Activated gamma-delta T cell treated with anti-CD3 and anti-CD28 coated beads, Interleukin-2, amount 50 U/mL, for 16 hours (primary cell): ENCODE measurements around the gene BICC1.

Experiments
- DNase-seq: peaks from one replicate; pipeline ENCODE4 v3.0.0-alpha.2; 2020; ENCODE audit warnings: low read depth

BICC1 gene

DNA sequence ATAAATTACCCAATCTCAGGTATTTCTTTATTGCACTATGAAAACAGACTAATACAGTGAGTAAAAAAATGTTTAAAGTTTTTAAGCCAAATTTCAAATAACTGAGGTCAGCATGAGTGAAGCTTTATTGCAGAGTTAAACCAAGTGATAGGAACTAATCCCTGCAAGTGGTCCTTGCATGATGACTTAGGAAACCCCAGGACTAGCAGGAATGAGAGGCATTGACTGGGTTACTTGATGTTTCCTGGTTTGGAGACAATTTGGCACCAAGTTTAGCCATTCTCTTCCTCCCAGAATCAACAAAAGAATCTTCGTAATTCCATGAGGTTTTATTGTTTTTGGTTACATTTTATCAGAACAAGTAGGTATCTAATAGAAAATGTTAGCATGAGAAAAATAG lies 194.2 kb downstream of the BICC1 start:
- no peak for DNase-seq

DNA sequence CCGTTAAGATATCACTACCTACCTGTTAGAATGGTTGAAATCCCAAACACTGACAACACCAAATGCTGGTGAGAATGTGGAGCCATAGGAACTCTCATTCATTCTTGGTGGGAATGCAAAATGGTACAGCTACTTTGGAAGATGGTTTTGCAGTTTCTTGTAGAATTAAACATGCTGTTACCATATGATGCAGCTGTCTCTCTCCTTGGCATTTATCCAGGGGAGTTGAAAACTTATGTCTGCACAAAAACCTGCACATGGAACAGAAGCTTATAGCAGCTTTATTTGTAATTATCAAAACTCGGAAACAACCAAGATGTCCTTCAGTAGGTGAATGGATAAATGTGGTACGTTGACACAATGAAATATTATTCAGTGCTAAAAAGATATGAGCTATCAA lies 199.5 kb downstream of the BICC1 start:
- no peak for DNase-seq

DNA sequence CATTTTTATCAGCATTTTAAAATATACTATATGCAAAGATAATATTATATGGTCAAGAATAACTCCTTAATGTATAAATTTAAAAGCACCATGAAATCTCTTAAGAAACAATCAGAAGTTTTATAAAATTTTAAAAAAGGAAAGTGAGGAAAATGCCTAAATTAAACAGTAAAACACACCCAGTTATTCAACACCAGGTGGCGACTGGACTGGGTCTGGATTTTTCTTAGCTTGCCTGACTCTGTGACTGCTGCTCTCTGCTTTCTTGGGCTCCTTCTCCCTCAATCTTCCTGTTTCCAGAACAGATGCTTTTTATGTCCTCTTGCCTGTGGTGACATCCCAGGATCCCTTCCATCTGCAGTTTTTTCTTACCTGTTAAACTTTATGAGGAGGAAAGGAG lies 200.3 kb downstream of the BICC1 start:
- no peak for DNase-seq

DNA sequence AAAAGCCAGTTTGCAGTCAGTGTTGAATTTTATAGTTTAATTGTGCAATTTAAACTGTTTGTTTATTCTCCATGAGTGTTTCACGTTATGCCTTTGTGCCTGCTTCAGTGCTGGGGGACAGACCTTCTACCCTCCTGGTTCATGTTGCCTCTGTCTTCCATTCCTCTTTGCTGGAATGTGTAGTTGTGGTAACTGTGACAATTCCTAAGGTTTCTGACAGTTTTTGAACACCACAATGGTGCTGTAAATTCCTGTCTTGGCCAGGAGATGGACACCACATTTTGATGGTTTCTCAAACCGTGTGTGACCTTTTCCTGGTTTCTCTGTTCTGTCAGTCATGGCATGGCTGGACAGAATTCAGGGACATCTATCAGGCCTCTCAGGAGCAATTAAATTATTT lies 201.7 kb downstream of the BICC1 start:
- no peak for DNase-seq

DNA sequence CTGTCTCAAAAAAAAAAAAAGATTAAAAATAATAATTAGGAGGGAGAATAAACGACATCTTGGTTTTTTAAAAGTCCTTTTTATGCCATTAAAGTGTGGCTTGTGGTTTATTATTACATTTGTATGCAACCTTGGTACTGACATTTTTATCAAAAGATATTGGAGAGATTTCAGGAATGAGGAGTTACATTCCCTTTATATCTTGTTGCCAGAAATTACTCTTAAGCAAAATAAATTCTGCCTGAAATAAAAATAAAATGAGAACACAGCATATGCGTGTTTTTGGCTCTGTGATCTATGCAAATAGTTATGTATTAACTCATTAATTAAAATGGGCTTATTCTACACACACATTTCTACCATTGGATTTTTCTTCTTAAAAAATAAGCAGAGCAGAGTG lies 202.4 kb downstream of the BICC1 start:
- DNase-seq: no peak

DNA sequence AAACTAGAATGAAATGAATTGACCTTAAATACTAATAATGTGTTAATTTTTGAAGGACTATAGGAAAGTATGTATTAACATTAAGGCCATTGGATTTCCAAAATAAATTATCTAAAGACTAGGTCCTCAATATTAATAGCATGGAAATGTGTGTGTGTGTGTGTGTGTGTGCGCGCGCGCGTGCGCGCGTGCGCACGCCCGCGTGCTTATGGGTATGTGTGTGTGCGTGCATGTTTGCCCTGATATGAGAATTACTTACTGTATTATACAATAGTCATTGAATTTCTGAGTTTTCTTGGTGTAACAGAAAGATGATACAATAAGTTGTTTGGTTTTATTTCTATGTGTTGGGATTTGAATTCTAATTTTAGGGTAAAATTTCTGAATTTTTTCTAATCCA lies 205.9 kb downstream of the BICC1 start:
- no peak for DNase-seq

DNA sequence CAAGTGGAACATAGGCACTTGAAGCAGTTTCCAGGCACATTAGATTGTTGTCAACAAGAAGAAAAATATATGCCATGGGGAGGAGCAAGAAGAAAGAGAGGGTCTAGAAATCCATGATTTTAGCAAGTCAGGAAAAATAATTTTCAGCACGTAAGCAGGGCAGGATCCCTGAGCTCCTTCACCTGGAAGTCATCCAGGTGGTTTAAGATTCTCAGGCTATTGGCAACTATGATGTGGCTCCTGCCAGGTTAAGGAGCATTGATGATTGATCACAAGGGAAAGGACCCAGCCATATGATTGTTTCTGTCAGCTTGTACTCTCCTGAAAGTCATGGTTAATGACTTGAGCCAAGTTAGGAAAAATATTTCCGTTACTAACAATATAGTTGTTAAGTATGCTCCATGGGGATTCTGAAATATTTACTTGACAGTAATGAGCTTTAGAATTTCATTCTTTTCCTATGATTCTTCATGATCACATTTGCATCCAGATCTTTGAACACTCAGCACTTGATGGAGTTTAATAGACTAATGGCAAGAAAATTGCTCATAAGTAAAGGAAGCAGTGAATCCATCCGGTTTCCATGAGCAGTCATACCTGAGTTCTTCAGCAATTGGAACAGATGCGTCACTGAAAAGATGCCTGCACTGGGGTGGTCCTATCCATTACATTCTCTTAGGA lies 209.1 kb downstream of the BICC1 start:
- DNase-seq: no peak

DNA sequence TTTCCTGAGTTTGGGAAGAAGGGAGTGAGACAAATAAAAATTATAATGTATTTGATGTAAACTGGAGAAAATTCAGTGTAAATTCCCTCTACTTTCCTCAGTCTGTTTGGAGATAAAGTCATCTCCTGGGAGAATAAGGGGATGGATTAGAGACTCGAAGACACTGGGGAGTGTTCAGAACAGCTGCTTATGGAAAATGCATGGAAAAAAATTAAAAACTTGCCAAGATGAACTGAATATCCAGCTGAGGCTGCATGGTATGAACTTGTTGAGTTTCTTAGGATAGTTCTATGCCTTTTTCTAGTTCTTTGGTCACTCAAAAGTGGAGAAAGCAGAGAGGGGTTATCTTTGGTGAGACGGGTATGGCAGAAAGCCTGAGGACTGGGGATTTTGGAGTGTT lies 210.5 kb downstream of the BICC1 start:
- DNase-seq: no peak

DNA sequence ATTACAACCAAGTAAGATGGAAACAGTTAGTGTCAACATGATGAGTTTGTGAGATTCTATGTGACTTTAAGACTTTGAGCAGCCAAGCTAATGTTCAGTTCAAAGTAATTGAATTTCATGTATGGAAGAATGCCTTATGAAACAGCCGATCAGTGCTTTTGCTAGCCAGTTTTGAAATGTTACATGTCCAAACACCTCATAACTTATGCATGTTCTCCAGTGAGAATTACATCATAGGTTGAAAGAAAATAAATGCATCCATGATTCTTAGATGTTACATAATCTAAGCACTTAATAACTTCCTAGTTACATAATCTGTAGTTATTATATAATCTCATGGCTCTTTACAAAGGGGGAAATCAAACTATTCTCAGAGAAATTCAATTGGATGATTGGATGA lies 211.3 kb downstream of the BICC1 start:
- no peak for DNase-seq

DNA sequence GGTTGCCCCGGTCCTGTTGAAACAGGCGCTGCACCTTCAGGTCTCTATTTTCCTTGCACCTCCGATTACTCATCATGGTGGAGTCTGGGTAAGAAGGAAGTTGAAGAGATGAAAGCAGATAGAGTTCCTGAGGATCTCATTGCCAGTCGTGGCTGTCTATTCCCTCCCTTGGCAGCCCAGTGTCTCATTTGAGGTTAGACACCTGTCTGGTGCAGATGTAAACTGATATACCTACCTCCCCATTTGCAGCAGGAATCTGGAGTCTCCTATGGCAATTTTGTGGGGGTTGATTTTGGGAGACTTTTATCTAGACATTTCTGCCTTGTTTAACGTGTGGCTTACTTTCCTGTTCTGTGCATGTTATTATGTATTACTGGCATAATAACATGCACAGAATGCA lies 212.1 kb downstream of the BICC1 start:
- no peak for DNase-seq

DNA sequence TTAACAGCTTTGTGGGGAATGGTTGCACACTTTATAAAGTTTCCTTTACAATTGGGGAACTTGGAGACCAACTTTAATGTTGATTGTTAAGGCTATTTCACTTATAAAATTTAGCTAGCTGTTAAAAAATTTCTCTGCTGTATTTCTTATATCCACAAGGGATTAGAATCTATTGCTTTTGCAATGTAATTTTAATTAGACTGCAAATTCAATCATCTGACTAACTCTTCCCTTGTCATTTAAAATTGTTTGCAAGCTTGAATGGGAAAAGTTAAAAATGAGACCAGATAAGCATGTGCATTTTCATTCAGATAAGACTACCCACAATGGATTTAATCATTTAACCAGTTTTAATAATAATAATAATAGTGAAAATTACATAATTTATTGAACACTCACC lies 213.2 kb downstream of the BICC1 start:
- no peak for DNase-seq

DNA sequence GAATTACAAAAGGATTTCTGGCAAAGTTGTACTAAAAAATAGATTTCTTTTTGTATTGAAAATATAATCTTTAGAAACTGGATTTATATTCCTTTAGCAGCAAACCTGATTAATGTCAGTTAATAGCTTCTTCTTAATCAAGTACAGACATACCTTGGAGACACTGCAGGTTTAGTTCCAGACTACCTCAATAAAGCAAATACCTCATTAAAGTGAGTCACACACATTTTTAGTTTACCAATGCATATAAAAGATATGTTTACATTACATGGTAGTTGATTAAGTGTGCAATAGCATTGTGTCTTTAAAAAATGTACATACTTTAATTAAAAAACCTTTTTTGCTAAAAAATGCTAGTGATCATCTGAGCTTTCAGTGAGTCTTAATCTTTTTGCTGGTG lies 215.0 kb downstream of the BICC1 start:
- DNase-seq: no peak

DNA sequence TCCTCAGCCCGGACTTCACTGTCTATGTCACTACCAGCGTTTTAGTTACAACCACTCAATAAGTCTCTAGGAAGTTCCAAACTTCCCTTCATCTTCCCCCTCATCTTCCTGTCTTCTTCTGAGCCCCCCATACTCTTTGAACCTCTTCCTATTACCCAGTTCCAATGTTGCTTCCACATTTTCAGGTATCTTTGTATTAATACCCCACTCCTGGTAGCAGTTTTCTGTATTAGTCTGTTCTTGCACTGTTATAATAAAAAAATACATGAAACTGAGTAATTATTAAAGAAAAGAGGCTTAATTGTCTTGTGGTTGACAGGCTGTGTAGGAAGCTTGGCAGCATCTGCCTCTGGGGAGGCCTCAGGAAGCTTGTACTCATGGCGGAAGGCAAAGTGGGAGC lies 218.6 kb downstream of the BICC1 start:
- DNase-seq: no peak

DNA sequence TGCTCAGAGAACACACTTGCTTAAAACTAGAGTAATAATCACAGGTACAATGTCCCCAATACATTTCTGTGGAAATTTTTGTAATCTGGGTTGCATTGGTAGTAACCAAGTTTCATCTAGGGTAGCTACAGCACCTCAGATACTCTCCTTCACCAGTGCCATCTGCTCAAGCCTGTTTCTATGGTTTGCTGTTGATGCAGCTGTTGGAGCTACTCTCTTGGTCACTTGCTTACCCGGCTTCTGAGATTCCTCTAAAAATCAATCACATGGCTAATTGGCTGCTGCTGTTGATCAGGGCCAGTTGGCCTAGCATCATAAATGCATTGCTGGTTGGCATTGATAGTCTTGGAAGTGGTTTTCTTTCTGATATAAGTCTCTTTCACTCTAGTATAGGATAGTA lies 220.8 kb downstream of the BICC1 start:
- DNase-seq: no peak

DNA sequence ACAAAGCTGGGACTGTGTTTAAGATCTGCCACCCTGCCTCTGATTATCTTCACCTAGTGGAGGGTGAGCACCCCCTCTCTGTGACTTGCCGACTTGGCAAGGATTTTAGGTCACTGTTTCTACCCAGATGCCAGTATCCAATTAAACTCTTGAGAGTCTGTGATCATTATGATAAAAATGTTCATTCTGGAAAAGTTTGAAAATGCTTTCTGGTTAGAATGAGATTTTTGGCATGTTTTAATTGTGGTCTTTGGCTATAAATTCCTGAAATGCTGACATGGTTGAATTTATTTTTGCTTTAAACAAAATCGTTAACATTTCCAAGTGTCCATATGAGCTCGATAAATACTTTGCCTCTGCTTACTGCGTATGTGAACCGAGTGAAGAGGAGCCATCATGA lies 221.4 kb downstream of the BICC1 start:
- no peak for DNase-seq

DNA sequence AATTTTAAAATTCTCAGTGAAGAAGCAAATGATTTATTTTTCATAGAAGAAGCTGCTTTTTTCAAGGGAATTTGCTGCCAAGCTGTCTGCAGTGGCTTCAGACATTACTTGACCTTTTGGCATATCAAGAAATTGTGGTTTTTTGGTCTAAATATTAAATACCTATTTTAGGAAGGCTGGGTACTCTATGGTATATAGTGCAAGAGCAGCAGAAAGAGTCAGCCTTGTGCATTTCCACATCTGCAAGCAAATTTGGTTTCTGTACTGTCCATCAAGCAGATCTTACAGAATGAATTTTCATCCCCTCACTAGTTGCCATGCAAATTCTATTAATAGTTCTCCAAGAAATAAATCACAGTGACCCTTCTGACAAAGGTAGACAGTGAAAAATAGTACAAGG lies 222.0 kb downstream of the BICC1 start:
- DNase-seq: no peak

DNA sequence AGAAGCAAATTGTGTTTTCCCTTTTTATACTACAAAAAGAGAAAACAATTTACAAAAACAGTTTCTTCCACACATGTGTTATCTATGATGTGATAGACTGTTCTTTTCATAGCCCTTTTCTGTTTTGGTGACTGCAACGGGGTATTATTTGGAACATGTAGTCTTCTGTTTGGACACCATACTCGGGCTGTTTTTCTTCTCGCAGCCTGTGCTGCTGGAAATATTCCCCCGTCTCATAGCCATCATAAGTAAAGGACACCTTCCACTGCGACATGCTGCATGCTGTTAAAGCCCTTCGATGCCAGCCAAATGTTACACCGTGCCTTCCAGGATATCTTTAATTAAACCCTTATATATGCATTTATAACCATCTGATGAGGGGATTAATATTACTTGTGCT lies 222.4 kb downstream of the BICC1 start:
- no peak for DNase-seq

DNA sequence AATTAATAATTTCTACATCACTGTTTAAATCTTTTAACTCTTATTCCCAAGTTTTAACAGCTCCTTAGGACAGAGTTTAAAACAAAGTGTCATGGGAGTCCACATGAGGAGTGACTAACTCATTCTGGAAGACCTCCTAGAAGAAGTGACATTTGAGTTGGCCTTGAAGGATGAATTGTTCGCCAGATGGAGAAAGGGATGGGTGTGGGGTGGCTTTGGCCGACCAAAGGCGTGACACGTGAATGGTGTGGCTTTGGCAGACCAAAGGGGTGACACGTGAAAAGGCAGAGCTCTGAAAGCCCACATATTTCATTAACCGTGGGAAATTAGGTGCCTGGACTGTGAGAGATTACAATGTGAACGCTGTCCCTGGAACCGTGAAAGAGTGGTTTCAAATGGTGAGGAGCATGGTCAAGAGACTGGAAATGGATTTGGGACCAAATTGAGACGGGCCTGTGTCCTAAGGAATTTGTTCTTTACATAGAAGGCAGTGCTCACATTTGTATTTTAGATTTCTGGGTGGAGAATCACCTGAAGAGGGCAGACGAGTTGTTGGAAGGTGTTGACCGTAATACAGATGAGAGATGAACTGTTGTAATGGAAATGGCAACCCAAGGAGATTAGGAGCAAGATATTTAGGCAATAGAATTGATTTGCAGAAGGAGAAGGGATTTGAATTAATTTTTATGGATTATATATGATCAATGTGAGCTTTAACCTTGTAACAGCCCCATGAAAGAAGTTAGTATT lies 228.1 kb downstream of the BICC1 start:
- DNase-seq: no peak

DNA sequence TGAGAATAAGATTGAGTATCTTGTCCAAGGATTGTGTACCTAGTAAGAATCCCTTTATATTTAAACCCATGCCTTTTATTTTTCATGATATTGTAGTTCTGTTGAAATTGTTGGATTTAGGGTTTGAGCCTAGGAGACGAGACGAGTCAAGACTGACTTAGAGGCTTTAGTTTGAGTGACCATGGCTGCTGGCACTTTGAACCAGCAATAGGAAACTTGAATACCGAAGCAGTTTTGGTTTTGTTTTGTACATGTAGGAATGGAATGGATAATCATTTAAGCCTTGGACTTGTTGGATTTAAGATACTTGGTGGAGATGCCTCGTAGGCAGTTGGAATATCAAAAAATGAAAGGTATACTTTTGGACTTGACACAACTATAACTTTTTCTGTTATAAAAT lies 229.0 kb downstream of the BICC1 start:
- no peak for DNase-seq

DNA sequence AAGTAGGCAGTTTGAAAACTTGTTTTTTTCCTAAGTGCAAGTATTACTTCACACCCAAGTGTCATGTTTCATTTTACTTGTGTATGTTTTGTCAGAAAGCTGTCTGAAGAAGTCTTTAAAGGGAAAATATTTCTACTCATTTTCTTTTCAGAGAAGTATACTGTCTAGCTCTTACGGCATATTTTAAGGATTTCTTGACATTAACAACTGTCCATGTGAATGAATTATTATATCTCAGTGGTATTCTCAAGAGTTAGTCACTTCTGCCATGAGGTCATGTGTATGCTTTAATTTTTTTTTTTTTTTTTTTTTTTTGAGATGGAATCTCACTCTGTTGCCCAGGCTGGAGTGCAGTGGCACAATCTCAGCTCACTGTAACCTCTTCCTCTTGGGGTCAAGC lies 229.5 kb downstream of the BICC1 start:
- no peak for DNase-seq

DNA sequence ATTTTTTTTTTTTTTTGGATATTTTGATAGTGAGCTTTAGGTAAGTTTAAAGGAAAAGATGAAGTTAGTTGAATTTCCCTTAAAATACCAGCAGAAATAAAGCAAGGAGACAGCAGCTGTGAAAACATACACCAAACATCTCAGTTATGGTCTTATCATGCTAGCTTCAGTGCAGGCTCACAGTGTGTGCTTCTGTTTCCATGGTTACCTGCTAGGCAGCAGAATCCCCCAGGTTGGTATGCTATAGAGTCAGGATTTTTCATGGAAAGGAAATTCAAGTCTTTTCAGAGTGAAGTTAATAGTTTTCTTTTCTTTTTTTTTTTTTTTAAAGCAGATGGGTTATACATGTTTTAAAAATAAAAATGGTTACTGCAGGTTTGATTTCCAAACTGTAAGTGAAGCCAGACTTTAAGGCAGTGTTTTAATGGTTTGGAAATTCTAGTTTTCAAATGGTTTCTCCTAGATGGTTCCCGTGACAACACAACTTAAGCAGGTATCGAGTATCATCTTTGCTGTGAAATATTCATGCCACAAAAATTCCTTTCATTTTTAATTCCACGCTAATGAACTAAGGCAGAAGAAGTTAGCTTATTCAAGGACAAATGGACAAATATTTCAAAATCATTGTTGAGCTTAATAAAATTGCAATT lies 230.9 kb downstream of the BICC1 start:
- DNase-seq: no peak

DNA sequence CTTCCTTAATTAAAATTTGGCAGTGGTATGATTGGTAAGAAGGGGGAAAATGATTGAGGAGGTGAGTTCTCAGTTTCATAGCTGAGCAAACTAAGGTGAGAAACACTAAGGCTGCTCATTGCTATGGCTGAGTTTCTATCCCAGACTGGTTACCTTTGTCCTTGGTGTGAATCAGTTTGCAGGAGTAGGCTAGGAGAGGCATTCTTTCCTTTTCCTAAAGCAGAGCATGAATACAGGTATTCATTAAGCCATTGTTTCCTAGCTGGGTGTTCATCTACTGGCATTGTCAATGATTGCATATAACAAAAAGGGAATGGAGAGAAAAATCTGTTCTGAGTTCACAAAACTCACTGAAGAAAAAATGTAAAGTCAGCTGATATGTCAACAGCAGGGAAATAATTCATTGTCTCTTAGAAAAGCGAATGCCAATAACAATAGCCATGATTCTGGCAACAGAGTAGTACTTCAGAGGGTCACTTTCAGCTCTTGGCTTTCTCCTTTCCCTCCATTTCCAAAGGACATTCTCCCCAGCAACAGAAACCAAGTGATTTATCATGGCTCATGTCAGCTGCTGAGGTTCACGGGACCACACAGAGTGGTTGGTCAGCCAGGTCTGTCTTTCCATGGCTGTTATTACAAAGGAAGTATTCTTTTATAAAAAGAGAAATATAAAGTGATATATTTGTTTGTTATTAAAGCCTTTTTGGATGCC lies 234.0 kb downstream of the BICC1 start:
- DNase-seq: no peak

DNA sequence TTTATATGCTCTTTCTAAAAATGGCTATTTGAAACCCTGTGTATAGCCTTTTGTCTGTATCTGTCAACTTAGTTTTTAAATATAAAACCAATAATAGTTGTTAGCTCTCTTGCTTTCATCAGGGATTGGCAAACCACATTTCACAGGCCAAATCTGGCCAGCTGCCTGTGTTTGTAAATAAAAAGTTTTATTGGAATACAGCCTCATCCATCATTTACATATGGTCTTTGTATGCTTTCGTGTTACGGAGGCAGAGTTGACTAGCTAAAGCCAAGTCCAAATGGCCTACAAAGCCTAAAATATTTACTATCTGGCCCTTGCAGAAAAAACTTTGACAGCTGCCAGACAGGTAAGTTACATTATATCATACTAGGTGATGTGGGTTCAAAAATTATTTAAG lies 235.0 kb downstream of the BICC1 start:
- DNase-seq: no peak
